Nephron progenitor cell (in vitro differentiated cells): ENCODE measurements around the gene PLXNA4.

Experiments used
- DNase-seq: peaks from one replicate; pipeline ENCODE4 v3.0.0; 2021
- H3K27ac Mint-ChIP-seq: 2 replicates; pipeline ENCODE4 v1.8.0; 2021; ENCODE audit warnings: mild to moderate bottlenecking, moderate library complexity, mixed read lengths
- H3K27me3 Mint-ChIP-seq: 2 replicates; pipeline ENCODE4 v1.8.0; 2021; ENCODE audit warnings: mild to moderate bottlenecking, low read depth, mixed read lengths; ENCODE audit not compliant: poor library complexity
- H3K36me3 Mint-ChIP-seq: 2 replicates; pipeline ENCODE4 v1.8.0; 2021; ENCODE audit warnings: low read depth, mixed read lengths
- H3K4me1 Mint-ChIP-seq: 2 replicates; pipeline ENCODE4 v1.8.0; 2021; ENCODE audit warnings: mixed read lengths
- H3K4me3 Mint-ChIP-seq: 2 replicates; pipeline ENCODE4 v1.8.0; 2021; ENCODE audit warnings: mild to moderate bottlenecking, moderate library complexity, mixed read lengths
- H3K9me3 Mint-ChIP-seq: 2 replicates; pipeline ENCODE4 v1.8.0; 2021; ENCODE audit warnings: mild to moderate bottlenecking, moderate library complexity, mixed read lengths
- CTCF ChIP-seq: fragments of 200-600 bp; sonication (generic); IDR thresholded peaks from 2 replicates; pipeline ENCODE4 v1.5.0; 2021; ENCODE audit warnings: antibody characterized with exemption

The PLXNA4 gene

GRCh38 chr7:132135746-132136385, 440.4 kb downstream of the PLXNA4 start:
- peaks cover 25% of the 10 kb centered on the region for H3K27me3 Mint-ChIP-seq
- DNase-seq = no peak
- H3K4me1 Mint-ChIP-seq = no peaks in the 10 kb centered on the region
- H3K36me3 Mint-ChIP-seq = no peaks in the 10 kb centered on the region
- H3K9me3 Mint-ChIP-seq = no peaks in the 10 kb centered on the region
- no peak overlapping the region for H3K27ac Mint-ChIP-seq
- TF ChIP-seq CTCF = no peak
- no peak overlapping the region for H3K4me3 Mint-ChIP-seq

DNA sequence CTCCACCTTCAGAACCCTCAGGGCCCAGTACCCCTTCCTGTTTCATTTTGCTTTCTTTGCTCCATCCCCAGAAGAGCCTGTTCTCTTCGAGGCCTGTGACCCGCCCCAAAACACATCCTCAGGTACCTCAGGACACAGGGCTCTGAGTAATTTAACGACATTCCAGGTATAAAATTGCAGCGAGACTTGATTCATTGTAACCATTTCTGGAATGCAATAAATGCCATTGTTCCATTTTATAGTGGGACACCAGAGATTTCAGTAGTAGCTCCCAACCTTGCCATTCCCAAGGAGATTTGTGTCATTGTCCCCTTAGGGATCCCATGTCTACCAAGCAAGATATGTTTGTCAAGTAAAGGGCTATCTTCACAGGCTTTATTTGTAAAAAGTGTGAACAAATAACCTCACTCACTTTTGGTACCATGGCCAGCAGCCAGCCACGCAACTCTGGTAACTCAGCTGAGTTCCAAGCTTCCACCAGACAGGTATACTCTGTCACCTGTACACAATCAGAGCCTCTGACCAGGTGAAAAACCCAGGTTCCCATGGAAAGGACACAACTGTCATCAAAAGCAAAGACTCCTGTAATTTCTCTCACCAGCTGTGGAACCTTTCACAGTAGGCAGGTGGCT, 441.3 kb downstream of the PLXNA4 start:
- Mint-ChIP-seq H3K4me3 (no peak overlapping the region), H3K27me3 (peaks cover 34% of the 10 kb centered on the region), H3K36me3 (no peaks in the 10 kb centered on the region), H3K4me1 (no peaks in the 10 kb centered on the region), H3K27ac (no peak overlapping the region), H3K9me3 (no peaks in the 10 kb centered on the region)
- DNase-seq = no peak
- TF ChIP-seq CTCF = no peak

DNA sequence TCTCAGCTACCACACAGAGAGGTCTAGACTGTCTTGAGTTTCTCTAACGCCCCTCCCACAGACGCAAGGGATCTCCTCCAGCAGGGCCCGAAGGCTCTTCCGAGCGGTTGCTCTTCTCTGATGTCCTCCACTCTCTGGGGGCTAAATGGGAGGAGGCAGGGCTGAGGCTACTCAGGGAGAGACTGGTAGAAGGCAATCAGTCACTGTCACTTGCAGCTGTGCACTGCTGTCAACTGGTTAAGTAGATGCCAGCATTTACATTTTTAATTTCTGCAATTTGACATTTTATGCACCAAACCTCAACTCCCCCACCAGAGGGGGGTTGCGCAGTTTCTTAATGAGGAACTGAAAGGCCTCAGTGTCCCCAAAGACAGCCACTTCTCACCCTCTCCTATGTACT, 442.8 kb downstream of the PLXNA4 start:
- H3K4me1 Mint-ChIP-seq = no peaks in the 10 kb centered on the region
- H3K36me3 Mint-ChIP-seq = no peaks in the 10 kb centered on the region
- H3K9me3 Mint-ChIP-seq = no peaks in the 10 kb centered on the region
- no peak overlapping the region for H3K27ac Mint-ChIP-seq
- TF ChIP-seq CTCF = no peak
- no peak overlapping the region for H3K4me3 Mint-ChIP-seq
- no peak for DNase-seq
- peaks cover 43% of the 10 kb centered on the region for H3K27me3 Mint-ChIP-seq

GRCh38 chr7:132131196-132131595, 445.1 kb downstream of the PLXNA4 start:
- DNase-seq = no peak
- Mint-ChIP-seq H3K27ac (no peak overlapping the region), H3K4me1 (no peaks in the 10 kb centered on the region), H3K36me3 (peaks cover 5% of the 10 kb centered on the region), H3K9me3 (peaks cover 6% of the 10 kb centered on the region), H3K4me3 (no peak overlapping the region), H3K27me3 (peaks cover 43% of the 10 kb centered on the region)
- TF ChIP-seq CTCF = no peak

DNA sequence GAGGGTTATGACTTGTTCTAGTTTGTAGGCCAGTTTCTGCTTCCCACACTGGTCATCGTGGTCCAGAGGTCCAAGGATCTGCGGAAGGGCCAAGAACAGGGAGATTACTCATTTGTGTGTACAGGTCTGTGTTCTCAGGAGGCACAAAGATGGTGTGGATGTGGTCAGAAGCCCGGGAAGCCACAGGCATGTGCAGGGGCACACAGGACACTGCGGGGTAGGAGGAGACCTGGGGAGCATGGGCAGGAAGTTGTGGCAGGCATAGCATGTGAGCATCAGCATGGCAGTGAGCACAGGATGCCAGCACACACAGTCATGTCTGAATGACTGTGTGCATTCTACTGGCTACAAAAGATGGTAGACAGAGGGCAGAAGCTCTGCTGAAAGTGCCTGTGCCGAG, 445.8 kb downstream of the PLXNA4 start:
- Mint-ChIP-seq H3K4me1 (no peaks in the 10 kb centered on the region), H3K36me3 (peaks cover 5% of the 10 kb centered on the region), H3K9me3 (peaks cover 6% of the 10 kb centered on the region), H3K4me3 (no peak overlapping the region), H3K27me3 (peaks cover 46% of the 10 kb centered on the region), H3K27ac (no peak overlapping the region)
- TF ChIP-seq CTCF = no peak
- no peak for DNase-seq
